ENCODE data around the gene KCNAB1. TPM values are rescaled to one million over a fixed set of nuclear protein-coding genes. Genes with fewer than 3 reads are reported as not detected.

Gene KCNAB1
- total and polyA plus RNA-seq, 2 of the 8 experiments (the other 6 are each of a cell fraction or from before 2014, with no cell fraction given), result 0.51 to 2.3 TPM

DNA sequence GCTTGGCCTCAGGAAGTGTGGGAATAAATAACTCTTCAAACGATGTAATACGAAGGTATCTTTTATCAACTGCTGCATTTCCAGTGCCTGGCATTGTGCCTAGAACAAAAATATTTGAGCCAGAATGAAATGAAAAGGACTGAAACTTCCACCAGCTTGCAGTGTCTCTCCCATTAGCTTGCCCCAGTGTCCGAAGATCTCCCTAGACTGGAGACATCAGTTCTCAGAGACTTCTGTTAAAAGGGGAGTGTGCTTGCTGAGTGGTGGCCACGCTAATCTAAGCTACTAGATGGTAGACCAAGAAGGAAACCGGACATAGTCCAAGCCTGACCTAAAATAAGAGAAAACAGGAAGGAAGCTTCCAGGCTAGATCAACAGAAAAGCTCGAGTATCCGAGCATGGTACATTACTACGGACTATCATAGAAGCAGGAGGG is 28.6 kb downstream of the KCNAB1 start (continued):
- no peak for TF ChIP-seq PHF8 (conservative IDR thresholded peaks at IDR 0.05; ENCODE audit: low read depth, low read length)
- TF ChIP-seq EP300 (IDR thresholded peaks at IDR 0.05; ENCODE audit: borderline replicate concordance in 1 of 2, low read depth in 2 of 2, low read length in 2 of 2), result no peak

Data from H1 (cell line).